ENCODE measurements around the gene TPM1.

TPM1 gene

DNA sequence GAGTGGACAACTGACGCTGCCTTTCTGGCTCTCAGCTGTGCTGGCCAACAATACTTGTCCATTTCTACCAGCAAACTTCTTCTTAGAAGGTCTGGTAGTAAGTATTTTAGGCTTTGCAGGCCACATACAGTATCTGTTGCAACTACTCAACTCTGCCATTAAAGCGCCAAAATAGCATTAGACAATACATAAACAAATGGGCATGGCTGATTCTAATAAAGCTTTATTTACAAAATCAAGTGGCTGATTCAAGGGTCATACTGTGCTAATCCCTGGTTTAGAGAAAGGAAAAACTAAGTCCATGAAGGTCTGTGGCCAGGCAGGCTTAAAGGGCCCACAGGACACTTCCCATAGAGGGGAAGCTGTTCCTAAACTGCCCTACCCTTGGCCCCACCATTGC lies 26.3 kb upstream of the TPM1 start:
- DNase-seq (ENCODE audit: low read depth): no peak

DNA sequence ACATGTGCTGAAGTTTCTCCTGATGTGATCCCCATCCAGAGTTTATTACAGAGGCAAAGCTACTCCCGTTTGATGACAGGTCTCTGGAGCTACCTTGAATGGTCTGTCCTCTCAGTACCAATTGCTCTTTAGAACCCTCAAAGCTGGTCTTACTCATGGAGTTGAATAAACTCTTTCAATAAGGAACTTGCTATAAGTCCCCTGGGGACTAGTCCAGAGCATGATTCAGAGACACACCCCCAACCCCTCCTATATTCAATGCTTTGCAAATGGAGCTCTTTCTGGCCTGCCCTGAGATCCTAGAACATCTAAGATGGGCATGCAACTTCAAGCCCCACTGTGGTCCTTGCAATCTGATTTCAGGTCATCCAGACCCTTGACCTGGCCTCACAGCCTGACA lies 23.9 kb upstream of the TPM1 start:
- no peak for DNase-seq (ENCODE audit: low read depth)

DNA sequence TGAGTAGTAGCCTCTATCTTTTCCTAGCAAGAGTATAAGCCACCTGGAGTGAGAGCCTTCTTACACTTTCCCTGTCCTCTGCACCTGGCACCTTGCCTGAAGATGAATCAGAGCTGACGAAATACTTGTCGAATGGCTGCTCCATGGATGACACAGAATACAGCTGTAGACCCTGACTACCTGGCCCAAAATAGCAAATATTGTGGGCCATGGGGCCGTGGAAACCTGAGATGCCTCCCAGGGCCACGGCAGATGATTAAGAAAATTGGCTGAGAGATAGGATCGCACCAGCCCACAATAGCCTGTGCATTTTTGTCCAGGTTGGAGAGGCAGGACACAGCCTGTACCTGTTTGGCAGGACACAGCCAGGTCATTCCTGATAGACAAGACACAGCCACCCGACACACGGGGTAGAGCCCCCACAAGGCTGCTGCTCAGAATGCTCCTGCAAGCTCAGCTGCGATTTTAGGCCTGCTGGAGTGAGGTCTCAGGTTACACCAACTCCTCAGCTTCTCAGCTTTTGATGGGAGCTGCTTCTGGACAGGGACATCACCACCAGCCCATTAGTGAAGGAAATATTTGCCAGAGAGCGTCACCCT lies 22.9 kb upstream of the TPM1 start:
- DNase-seq (ENCODE audit: low read depth): no peak

- DNase-seq (ENCODE audit: low read depth): no peak
Measured at GRCh38 chr15:63020128-63020527, 22.4 kb upstream of the TPM1 start.

GRCh38 chr15:63020759-63021430 lies 21.7 kb upstream of the TPM1 start:
- no peak for DNase-seq (ENCODE audit: low read depth)

DNA sequence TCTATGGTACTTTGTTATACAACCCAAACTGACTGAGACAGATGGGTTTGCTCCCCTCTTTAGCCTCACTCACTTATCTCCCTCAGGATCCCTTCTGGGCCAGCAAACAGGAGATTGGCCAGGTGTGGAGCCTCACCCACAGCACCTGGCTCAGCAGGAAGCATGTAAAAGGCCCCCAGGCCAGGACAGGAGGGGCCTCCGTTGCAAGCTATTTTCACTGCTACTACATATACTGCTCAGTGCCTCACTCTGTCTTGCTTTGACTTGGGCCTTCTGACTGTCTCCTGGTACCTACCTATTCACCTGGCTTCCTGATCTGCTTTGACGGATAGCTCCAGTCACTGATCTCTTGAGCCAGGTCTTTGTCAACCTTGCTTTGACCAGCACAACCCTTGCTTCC lies 20.4 kb upstream of the TPM1 start:
- no peak for DNase-seq (ENCODE audit: low read depth)

- no peak for DNase-seq (ENCODE audit: low read depth)
Measured at GRCh38 chr15:63022663-63023062, 19.9 kb upstream of the TPM1 start.

DNA sequence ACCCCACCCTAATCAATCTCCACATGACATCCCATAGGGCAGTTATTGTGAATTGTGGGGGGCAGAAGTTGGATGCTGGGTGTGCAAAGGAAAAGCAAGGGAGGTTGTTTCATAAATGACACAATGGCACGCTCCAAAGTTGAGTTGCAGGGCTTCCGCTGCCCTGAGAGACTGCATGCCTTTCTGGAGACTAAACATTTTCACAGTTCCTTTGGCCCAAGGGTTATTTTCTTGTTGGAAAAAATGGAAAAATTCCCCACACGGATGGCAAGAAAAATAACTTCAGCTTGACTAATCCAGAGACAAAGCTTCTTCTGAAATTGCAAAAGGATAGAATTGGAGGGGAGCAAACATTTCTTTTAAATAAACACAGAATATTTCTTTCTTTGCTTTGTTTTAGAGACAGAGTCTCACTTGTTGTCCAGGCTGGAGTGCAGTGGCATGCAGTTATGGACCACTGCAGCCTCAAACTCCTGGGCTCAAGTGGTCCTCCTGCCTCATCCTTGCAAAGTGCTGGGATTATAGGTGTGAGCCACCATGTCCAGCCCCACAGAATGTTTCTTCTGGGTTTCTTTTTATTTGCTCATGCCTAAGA lies 19.1 kb upstream of the TPM1 start:
- DNase-seq (ENCODE audit: low read depth): no peak

- no peak for DNase-seq (ENCODE audit: low read depth)
Measured at GRCh38 chr15:63025460-63025859, 17.1 kb upstream of the TPM1 start.

GRCh38 chr15:63027646-63028045 lies 14.9 kb upstream of the TPM1 start:
- DNase-seq (ENCODE audit: low read depth): no peak

- no peak for DNase-seq (ENCODE audit: low read depth)
Measured at GRCh38 chr15:63028442-63029110, 14.0 kb upstream of the TPM1 start.

- DNase-seq (ENCODE audit: low read depth): no peak
Measured at GRCh38 chr15:63029676-63030075, 12.9 kb upstream of the TPM1 start.

DNA sequence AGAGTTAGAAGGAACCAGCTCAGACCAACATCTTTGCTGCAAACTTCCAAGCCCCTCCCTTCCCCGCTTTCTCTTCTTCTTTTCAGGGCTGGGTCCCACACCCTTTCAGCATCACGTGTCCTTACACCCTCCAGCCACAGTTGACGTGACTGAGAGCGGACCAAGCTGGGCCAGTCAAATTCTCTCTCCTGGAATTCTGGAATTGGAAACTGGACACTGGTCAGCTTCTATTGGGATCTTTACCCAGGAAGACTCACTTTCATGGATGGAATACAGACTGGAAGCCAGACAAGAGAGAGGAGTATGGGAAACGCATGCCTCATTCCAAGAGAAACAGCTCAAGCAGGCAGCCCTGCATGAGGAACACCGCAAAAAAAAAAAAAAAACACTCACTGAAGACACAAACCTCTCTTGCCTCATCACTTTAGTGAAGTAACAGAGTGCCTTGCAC lies 12.4 kb upstream of the TPM1 start:
- DNase-seq (ENCODE audit: low read depth): no peak

DNA sequence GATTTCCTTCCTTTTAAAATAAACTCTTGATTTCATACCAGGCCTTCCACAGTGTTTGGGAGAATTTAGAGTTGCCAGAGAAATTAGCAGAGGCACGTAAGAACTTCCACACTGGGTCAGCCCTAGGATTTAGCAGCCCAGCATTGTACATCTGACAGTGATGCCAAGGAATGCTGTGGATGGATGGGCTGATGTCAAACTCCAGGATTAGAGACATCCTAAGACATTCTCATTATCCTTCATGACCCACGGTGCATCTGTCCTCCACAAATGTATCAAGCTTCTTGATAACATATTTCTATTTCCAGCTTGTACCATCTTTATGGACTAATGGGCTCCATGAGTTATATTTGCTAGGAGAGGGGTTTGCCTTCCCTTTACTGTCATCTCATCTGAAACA lies 8.0 kb upstream of the TPM1 start:
- DNase-seq (ENCODE audit: low read depth): no peak

DNA sequence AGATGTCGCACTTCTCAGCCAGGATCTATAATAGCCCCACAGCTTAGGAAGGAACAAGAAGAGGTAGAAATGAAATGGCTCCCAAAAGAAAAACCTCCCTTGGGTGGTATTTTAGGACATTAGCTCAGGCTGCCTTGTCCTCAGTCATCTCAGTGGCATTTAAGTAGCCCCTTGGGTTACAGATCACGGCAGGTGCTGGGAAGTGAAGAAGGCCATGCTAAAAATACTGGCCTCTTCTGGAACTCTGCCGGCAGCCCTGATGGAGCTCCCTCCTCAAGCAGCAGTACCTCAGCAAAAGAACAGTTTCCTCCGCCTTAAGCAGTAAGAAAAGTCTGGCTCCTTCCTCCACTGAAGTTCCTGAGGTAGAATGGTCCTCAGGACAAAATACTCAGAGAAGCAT lies 7.3 kb upstream of the TPM1 start:
- DNase-seq (ENCODE audit: low read depth): no peak

GRCh38 chr15:63035977-63036376 lies 6.6 kb upstream of the TPM1 start:
- no peak for DNase-seq (ENCODE audit: low read depth)

- no peak for DNase-seq (ENCODE audit: low read depth)
Measured at GRCh38 chr15:63037976-63038720, 4.4 kb upstream of the TPM1 start.

DNA sequence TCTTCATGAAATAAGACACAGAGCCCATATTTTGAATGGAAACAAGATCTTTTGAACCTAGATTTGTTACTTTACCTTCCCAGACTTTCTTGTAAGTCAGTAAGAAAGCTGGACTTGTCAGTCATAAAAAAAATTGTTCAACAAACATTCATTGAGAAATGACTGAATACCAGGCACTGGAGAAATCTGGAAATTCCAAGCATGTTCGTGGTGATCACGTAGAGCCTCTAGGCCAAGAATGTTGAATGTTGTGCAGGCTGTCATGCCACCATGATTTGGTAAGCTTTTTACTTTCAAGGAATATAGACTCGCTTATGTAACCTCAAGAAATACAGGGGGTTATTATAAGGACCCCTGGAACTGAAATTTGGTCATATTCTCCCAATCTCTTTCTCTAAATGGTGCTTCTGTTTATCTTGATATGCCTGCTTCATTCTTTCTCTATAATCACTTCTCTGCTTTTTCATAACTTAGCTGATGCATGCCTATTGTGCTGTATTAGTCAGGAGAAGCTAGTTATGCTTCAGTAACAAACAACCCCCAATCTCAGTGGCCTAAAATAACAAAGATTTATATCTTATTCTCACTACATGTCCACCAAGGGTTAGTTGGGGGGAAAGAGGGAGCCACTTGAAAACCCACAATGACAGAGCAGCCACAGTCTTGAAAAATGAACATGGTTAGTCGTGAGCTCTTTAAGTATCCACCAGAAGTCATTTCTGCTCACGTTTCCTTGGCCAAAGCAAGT lies 3.4 kb upstream of the TPM1 start:
- no peak for DNase-seq (ENCODE audit: low read depth)

GRCh38 chr15:63039811-63040210 lies 2.7 kb upstream of the TPM1 start:
- no peak for DNase-seq (ENCODE audit: low read depth)

DNA sequence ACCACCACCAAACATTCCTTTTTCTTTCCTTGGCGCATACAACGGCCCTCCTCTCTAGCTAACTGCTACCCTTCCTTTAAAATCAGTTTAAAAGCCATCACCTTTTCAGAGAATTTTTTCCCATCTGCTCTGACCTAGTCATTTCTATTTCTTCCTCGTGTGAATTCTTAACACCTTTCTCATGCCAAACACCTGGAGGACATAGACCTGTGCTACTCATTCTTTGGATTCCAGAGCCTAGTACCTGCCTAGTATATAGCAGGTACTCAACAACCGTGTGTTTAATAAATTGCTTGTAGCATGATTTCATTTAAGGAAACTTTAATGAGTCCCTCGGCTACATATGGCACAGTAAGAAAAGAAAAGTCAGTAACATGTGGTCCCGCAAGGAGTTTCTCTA lies 2.0 kb upstream of the TPM1 start:
- no peak for DNase-seq (ENCODE audit: low read depth)

GRCh38 chr15:63040954-63041353 lies 1.6 kb upstream of the TPM1 start:
- no peak for DNase-seq (ENCODE audit: low read depth)

Data from stimulated activated CD4-positive, alpha-beta T cell treated with anti-CD3 and anti-CD28 coated beads, Interleukin-2, amount 100 ng/mL, for 4 hours (primary cell).